Activated naive CD4-positive, alpha-beta T cell treated with anti-CD3 and anti-CD28 coated beads, Interleukin-2, amount 50 U/mL, for 24 hours (primary cell): ENCODE results near the gene DRC3.

Experiments used
- H3K27ac Mint-ChIP-seq: one replicate; pipeline ENCODE4 v1.8.0; 2021; ENCODE audit warnings: mild to moderate bottlenecking, mixed read lengths
- H3K27me3 Mint-ChIP-seq: one replicate; pipeline ENCODE4 v1.8.0; 2021; ENCODE audit warnings: mixed read lengths
- H3K36me3 Mint-ChIP-seq: one replicate; pipeline ENCODE4 v1.8.0; 2021; ENCODE audit warnings: mixed read lengths
- H3K4me1 Mint-ChIP-seq: one replicate; pipeline ENCODE4 v1.8.0; 2021; ENCODE audit warnings: mixed read lengths
- H3K4me3 Mint-ChIP-seq: one replicate; pipeline ENCODE4 v1.8.0; 2021; ENCODE audit warnings: mild to moderate bottlenecking, mixed read lengths
- H3K9me3 Mint-ChIP-seq: one replicate; pipeline ENCODE4 v1.8.0; 2021; ENCODE audit warnings: mixed read lengths

Gene DRC3

DNA sequence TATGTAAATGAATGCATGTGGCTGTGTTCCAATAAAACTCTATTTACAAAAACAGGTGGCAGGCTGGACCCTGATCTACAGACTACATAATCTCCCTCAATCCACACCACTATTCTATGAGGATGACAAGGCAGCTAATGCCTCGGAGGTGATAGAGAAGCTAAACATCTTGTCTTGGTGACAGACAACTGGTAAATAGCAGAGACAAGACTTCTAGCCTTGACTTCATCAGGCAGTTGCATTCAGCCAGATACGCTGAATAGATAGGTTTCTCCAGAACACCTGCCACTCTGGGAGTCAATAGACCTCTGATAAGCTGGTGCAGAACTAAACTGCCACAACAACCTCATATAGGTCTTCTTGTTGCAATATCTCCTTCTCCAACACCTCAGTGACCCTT lies 63.0 kb downstream of the DRC3 start:
- Mint-ChIP-seq H3K27ac (no peak overlapping the region), H3K36me3 (no peaks in the 10 kb centered on the region), H3K27me3 (no peaks in the 10 kb centered on the region), H3K4me3 (no peak overlapping the region), H3K9me3 (no peaks in the 10 kb centered on the region), H3K4me1 (peaks cover 42% of the 10 kb centered on the region)

GRCh38 chr17:18037486-18037885 lies 64.8 kb downstream of the DRC3 start:
- H3K27me3 Mint-ChIP-seq, result no peaks in the 10 kb centered on the region
- peak overlapping the region; percentile 93 for H3K27ac Mint-ChIP-seq
- no peaks in the 10 kb centered on the region for H3K36me3 Mint-ChIP-seq
- peak overlapping the region; percentile 87 for H3K4me3 Mint-ChIP-seq
- H3K9me3 Mint-ChIP-seq, result no peaks in the 10 kb centered on the region
- H3K4me1 Mint-ChIP-seq, result peaks cover 57% of the 10 kb centered on the region

GRCh38 chr17:18038149-18038850 lies 65.6 kb downstream of the DRC3 start:
- Mint-ChIP-seq H3K9me3 (no peaks in the 10 kb centered on the region), H3K27me3 (no peaks in the 10 kb centered on the region), H3K27ac (peak overlapping the region; percentile 93), H3K4me3 (peak overlapping the region; percentile 87), H3K4me1 (peaks cover 55% of the 10 kb centered on the region), H3K36me3 (no peaks in the 10 kb centered on the region)

DNA sequence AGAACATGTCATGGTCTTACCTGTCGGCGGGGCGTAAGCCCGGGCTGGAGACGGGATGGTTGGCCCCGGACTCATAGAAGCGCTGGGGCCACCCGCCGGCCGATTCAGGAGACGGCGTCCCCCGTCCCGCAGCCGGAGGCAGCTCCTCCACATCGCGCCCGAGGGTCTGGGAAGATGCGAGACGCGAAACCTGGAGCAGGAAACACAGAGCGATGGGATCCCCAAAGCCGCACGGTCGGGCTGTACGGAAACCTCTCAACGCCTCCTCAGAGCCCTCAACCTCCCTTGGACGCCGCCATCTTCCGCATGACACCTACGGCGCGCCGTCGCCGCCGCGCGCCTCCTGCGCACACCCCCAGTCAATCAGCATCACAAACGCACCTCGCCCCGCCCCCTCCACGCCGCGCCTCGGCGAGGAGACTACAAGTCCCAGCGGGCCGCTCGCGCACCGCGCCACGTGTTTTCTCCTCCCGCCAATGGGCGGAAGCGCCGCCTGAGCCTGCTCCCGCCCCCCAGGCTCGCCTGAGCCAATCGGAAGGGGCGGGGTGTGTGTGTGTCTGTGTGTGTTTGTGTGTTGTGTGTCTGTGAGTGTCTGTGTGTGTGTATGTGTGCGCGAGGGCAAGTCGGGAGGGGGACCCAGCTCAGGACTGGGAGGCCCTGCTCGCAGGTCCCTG lies 66.3 kb downstream of the DRC3 start, which contains the start of the genes ATPAF2 and GID4:
Gene ATPAF2, minus strand, starts transcription at position 308 of the 674 bp plus-strand sequence. Its CDS starts 155 bp downstream, at position 153.
Gene GID4, plus strand, starts transcription at position 548 of the 674 bp plus-strand sequence. Its CDS starts 57 bp downstream, at position 605.
- H3K36me3 Mint-ChIP-seq, result no peaks in the 10 kb centered on the region
- H3K27ac Mint-ChIP-seq, result peak within 1 kb of the TSS; percentile 94
- no peaks in the 10 kb centered on the region for H3K27me3 Mint-ChIP-seq
- H3K4me3 Mint-ChIP-seq, result peak within 1 kb of the TSS; percentile 91
- H3K4me1 Mint-ChIP-seq, result peaks cover 50% of the 10 kb centered on the region
- no peaks in the 10 kb centered on the region for H3K9me3 Mint-ChIP-seq

DNA sequence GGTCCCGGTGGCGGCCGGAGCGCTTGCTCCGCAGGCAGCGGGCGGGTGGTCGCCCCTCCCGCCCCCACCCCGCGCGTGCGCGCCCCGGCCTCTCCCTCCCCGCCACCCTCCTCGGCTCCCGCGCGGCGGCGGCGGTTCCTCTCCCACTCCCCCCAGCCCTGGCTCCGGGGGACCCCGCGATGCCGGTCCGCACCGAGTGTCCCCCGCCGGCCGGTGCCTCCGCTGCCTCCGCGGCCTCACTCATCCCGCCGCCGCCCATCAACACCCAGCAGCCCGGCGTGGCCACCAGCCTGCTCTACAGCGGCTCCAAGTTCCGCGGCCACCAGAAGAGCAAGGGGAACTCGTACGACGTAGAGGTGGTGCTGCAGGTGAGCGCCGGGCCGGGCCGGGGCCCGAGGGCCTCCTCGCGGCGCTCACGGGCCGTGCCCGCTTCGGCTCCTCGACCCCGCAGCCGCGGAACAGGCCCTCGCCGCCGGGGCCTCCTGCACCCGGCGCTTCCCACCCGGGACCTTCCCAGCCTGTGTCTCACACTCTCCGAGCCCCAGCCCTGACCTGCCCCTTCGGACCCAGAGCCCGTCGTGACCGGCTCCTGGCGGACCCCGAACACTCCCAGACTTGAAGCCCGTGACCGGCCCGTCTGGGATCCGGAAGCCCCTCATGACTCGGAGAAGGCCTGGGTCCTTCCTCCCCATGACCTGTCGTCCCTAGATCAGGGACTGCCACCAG lies 67.0 kb downstream of the DRC3 start:
- Mint-ChIP-seq H3K36me3 (no peaks in the 10 kb centered on the region), H3K4me3 (peak overlapping the region; percentile 91), H3K9me3 (no peaks in the 10 kb centered on the region), H3K27ac (peak overlapping the region; percentile 94), H3K27me3 (no peaks in the 10 kb centered on the region), H3K4me1 (peaks cover 50% of the 10 kb centered on the region)

- Mint-ChIP-seq H3K4me3 (peak overlapping the region; percentile 91), H3K36me3 (no peaks in the 10 kb centered on the region), H3K27ac (peak overlapping the region; percentile 94), H3K9me3 (no peaks in the 10 kb centered on the region), H3K27me3 (no peaks in the 10 kb centered on the region), H3K4me1 (peaks cover 50% of the 10 kb centered on the region)
Measured at GRCh38 chr17:18040261-18040858, 67.7 kb downstream of the DRC3 start.

DNA sequence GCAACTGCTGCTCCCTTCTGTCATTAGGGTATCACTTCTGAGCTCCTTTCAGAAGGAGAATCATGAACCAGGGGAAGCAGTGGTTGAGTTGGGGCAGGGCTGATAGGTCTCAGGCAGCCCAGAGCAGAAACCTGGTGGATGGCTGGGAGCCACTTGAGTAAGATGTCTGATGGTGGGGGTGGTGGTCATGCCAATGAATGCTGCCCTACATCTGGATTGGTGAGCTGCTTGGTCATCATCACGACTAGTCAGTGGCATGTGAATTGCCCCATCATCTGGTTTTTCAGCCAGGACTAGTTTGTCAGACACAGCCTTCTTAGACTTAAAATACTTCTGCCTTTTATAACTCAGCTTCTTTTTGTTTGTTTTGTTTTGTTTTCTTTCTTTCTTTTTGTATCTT lies 69.1 kb downstream of the DRC3 start:
- Mint-ChIP-seq H3K4me1 (peaks cover 45% of the 10 kb centered on the region), H3K27me3 (no peaks in the 10 kb centered on the region), H3K4me3 (peak overlapping the region; percentile 91), H3K36me3 (no peaks in the 10 kb centered on the region), H3K27ac (no peak overlapping the region), H3K9me3 (no peaks in the 10 kb centered on the region)

DNA sequence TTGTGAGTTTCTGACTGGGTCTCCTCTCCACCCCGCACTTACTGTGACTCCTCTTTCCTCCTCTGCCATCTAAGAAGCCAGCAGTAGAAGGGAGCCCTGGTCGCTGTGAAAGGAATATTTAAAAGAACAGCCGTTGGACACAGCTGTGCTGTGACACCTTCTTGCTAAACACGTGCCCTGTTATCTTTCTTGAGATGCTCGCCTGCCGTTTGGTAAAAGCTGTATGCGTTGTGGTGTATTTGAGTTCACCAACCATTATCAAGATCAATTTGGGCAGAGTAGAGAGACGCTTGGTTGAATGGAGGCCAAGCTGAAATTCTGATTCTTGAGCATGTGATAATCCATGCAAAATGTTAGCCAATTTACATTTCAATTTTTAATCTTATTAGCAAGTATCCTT lies 70.3 kb downstream of the DRC3 start:
- Mint-ChIP-seq H3K4me1 (peaks cover 34% of the 10 kb centered on the region), H3K9me3 (no peaks in the 10 kb centered on the region), H3K27me3 (no peaks in the 10 kb centered on the region), H3K4me3 (no peak overlapping the region), H3K36me3 (peaks cover 2% of the 10 kb centered on the region), H3K27ac (peak overlapping the region; percentile 46)

DNA sequence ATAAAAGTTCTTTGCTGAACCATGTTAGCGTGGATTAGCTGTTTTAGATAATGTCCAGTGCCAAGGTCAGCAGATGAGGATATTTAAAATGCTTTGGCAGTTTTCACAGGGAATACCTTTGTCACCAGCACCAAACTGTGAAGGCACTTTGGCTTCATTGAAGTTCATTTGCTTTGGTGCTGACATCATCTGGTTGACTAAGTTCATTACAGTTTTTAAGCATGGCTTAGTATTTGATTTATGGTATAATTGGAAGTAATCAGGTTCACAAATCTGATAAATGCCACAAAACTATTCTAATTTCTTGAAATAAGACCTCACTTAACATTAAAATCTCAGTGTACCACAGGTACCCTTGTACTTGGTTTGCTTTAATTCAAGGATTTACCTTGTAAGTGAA lies 70.8 kb downstream of the DRC3 start:
- Mint-ChIP-seq H3K27ac (no peak overlapping the region), H3K4me3 (no peak overlapping the region), H3K4me1 (peaks cover 30% of the 10 kb centered on the region), H3K36me3 (peaks cover 2% of the 10 kb centered on the region), H3K27me3 (no peaks in the 10 kb centered on the region), H3K9me3 (no peaks in the 10 kb centered on the region)

- no peak overlapping the region for H3K27ac Mint-ChIP-seq
- H3K9me3 Mint-ChIP-seq, result no peaks in the 10 kb centered on the region
- H3K4me1 Mint-ChIP-seq, result peaks cover 30% of the 10 kb centered on the region
- H3K4me3 Mint-ChIP-seq, result no peak overlapping the region
- H3K36me3 Mint-ChIP-seq, result peaks cover 4% of the 10 kb centered on the region
- H3K27me3 Mint-ChIP-seq, result no peaks in the 10 kb centered on the region
Measured at GRCh38 chr17:18044609-18045008, 71.9 kb downstream of the DRC3 start.

DNA sequence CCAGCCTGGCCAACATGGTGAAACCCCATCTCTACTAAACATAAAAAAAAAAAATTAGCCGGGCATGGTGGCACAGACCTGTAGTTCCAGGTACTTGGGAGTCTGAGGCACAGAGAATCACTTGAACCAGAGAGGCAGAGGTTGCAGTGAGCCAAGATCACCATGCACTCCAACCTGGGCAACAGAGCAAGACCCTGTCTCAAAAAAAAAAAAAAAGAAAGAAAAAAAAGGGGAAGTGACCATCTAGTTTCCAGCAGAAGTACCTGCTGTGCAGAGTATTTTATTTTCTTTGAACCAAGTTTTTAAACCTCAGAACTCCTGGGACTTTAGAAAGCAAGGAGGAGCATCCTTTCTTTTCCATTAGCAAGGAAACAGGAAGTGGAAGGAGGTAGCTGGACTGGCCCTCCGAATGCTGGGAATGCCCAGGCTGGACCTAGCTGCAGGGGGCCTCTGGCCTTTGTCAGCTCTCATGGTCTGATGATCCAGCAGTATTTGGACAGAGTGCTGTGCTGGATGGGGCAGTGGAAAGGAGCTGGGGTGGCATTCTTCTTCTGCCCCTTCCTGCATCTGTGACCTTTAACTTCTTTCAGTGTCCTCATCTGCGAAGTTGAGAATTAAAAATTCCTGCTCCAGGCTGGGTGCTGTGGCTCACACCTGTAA lies 73.2 kb downstream of the DRC3 start:
- no peaks in the 10 kb centered on the region for H3K9me3 Mint-ChIP-seq
- H3K27ac Mint-ChIP-seq, result no peak overlapping the region
- H3K27me3 Mint-ChIP-seq, result no peaks in the 10 kb centered on the region
- no peak overlapping the region for H3K4me3 Mint-ChIP-seq
- H3K36me3 Mint-ChIP-seq, result peaks cover 7% of the 10 kb centered on the region
- H3K4me1 Mint-ChIP-seq, result peaks cover 22% of the 10 kb centered on the region

- Mint-ChIP-seq H3K27ac (no peak overlapping the region), H3K9me3 (no peaks in the 10 kb centered on the region), H3K36me3 (peaks cover 8% of the 10 kb centered on the region)
Measured at GRCh38 chr17:18055597-18055996, 82.9 kb downstream of the DRC3 start.

DNA sequence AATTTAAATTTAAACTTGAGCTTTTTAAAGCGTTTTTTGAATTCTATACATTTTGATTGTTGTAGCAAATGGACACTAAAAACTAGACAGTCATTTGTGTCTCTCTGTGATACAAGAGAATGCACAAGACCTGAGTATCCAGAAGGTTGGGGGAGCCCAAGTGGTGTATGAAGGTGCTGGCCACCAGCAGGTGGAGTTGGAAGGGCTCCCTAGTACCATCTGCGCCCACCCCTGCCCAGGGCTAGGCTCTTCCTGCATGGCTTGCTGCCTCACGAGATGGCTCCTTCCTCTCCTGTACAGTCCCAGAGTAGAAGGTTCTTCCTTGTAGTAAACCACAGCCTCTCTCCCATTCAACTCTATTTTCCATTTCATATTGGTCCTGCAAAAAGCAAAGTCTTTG lies 83.6 kb downstream of the DRC3 start:
- Mint-ChIP-seq H3K36me3 (peaks cover 8% of the 10 kb centered on the region), H3K9me3 (no peaks in the 10 kb centered on the region), H3K4me1 (no peaks in the 10 kb centered on the region)

More at GRCh38 chr17:18055597-18055996, 82.9 kb downstream of the DRC3 start:
- no peaks in the 10 kb centered on the region for H3K27me3 Mint-ChIP-seq
- no peaks in the 10 kb centered on the region for H3K4me1 Mint-ChIP-seq
- no peak overlapping the region for H3K4me3 Mint-ChIP-seq

DNA sequence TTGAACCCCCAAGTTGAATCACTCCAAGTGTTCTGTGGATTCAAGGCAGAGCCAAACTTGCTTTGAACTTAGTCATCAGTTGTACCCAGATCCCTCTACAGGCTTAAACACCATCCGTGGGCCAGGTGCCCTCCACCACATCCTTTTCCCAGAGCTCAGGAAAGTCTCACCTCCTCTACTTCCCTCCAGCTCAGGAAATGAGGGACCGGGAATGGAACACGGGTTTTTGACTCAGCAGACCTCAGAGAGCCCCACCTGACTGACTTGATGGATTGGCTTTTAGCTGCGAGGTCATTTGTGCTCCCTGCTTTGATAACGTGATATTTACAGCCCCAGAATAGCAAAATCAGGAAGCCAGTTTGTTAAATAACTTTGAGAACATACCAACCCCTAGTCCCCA lies 86.6 kb downstream of the DRC3 start:
- Mint-ChIP-seq H3K27ac (no peak overlapping the region), H3K4me1 (no peaks in the 10 kb centered on the region), H3K27me3 (no peaks in the 10 kb centered on the region), H3K36me3 (peaks cover 11% of the 10 kb centered on the region), H3K9me3 (no peaks in the 10 kb centered on the region), H3K4me3 (no peak overlapping the region)

More for the DNA sequence above, 83.6 kb downstream of the DRC3 start:
- H3K27me3 Mint-ChIP-seq, result no peaks in the 10 kb centered on the region
- H3K27ac Mint-ChIP-seq, result no peak overlapping the region
- no peak overlapping the region for H3K4me3 Mint-ChIP-seq

DNA sequence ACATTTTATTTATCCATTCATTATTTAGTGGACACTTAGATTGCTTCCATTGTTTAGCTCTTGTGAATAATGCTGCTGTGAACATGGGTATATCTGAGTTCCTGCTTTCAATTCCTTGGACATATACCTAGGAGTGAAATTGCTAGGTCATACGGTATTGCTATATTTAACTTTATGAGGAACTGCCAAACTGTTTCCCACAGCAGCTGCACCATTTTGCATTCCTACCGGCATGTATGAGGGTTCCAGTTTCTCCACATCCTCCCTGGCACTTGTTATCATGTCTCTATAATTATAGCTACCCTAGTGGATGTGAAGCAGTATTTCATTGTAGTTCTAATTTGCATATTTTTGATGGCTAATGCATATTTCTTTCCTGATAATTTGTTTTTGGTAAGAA lies 91.4 kb downstream of the DRC3 start:
- Mint-ChIP-seq H3K36me3 (peaks cover 13% of the 10 kb centered on the region), H3K9me3 (no peaks in the 10 kb centered on the region), H3K27ac (no peak overlapping the region), H3K4me1 (no peaks in the 10 kb centered on the region), H3K27me3 (no peaks in the 10 kb centered on the region), H3K4me3 (no peak overlapping the region)
